Stimulated activated CD4-positive, alpha-beta T cell treated with anti-CD3 and anti-CD28 coated beads, Interleukin-1b, Interleukin-23, amount 100 ng/mL, for 24 hours (primary cell): ENCODE data around the gene PTPRJ.

ENCODE experiments used
- DNase-seq, 4 experiments: peaks; one replicate each; pipeline ENCODE4 v3.0.0-alpha.2; 2020; ENCODE audit warnings: low read depth in 4 of 4, low spot score in 1 of 4

The PTPRJ gene

GRCh38 chr11:48210052-48210451 is 229.7 kb downstream of the PTPRJ start:
- no peak for DNase-seq

- no peak for DNase-seq
Measured at GRCh38 chr11:48216510-48216909, 236.2 kb downstream of the PTPRJ start, which contains the start of gene OR4B1. Gene OR4B1, plus strand, starts transcription at chr11:48216810. Its CDS starts 0 bp downstream, at chr11:48216810.
